Measurements from ENCODE around the gene SRD5A3. TPM values are rescaled to one million over a fixed set of nuclear protein-coding genes. Genes with fewer than 3 reads are reported as not detected.

Gene SRD5A3
- total RNA-seq, 1 experiment from 2014 or later = 26.1 TPM

DNA sequence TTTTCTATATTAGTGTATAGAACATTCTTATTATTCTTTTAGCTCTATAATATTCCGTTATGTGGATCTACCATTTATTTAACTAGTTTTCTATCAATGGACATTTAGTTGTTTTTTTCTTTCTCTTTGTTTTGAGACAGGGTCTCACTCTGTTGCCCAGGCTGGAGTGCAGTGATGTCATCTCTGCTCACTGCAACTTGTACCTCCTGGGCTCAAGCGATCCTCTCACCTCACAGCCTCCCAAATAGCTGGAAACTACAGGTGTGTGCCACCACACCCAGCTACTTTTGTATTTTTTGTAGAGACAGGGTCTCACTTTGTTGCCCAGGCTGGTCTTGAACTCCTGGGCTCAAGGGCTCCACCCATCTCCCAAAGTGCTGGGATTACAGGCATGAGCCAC is 60.5 kb downstream of the SRD5A3 start:
- no peak overlapping the region for H3K4me3 Mint-ChIP-seq (ENCODE audit: unreplicated experiment)
- H3K4me1 Mint-ChIP-seq (ENCODE audit: insufficient read depth, unreplicated experiment) = peaks cover 21% of the 10 kb centered on the region
- no peak for DNase-seq (ENCODE audit: unreplicated experiment)
- peaks cover 51% of the 10 kb centered on the region for H3K36me3 Mint-ChIP-seq (ENCODE audit: insufficient read depth, unreplicated experiment)
- no peaks in the 10 kb centered on the region for H3K9me3 Mint-ChIP-seq (ENCODE audit: unreplicated experiment)
- CTCF ChIA-PET = interaction anchor here (2.4 kb wide), 1 partner anchor 61 kb away, joined by 7 read pairs; the partner anchor contains the start of gene SRD5A3
- no TSS peak for BruUV-seq (replicated peaks)
- no peak overlapping the region for H3K27ac Mint-ChIP-seq (ENCODE audit: low read depth, unreplicated experiment)
- TF ChIP-seq CTCF (IDR thresholded peaks at IDR 0.05; ENCODE audit: unreplicated experiment) = no peak
- intact Hi-C loops (cut with micrococcal nuclease) = no loop called here
- no peaks in the 10 kb centered on the region for H3K27me3 Mint-ChIP-seq (ENCODE audit: insufficient read depth, unreplicated experiment)
- POLR2A ChIA-PET = interaction anchor here (0.6 to 3.0 kb wide), 5 partner anchors 10 to 60 kb away, joined by 3 to 17 read pairs (median 3); partner anchors contain the start of gene TMEM165

DNA sequence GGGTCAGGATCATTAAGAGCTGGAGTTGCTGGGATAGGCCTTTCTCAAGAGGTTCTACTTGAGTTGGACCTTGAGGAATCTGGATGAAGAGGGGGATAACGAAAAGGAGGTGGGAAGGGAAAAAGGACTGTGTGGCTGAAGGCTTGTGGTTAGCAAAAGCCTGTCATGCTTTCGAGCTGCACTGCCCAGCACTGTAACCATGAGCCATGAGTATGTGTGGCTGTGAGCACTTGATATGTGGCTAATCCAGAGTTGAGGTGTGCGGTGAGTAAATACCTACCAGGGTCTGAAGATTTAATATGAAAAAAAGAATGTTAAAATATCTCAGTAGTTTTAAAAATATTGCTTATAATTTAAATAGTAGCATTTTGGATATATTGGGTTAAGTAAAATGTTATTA is 61.1 kb downstream of the SRD5A3 start:
- intact Hi-C loops (cut with micrococcal nuclease) = no loop called here
- no peak for TF ChIP-seq CTCF (IDR thresholded peaks at IDR 0.05; ENCODE audit: unreplicated experiment)
- Mint-ChIP-seq H3K36me3 (ENCODE audit: insufficient read depth, unreplicated experiment) (peaks cover 51% of the 10 kb centered on the region), H3K4me1 (ENCODE audit: insufficient read depth, unreplicated experiment) (peaks cover 21% of the 10 kb centered on the region), H3K27ac (ENCODE audit: low read depth, unreplicated experiment) (no peak overlapping the region), H3K27me3 (ENCODE audit: insufficient read depth, unreplicated experiment) (no peaks in the 10 kb centered on the region), H3K4me3 (ENCODE audit: unreplicated experiment) (no peak overlapping the region), H3K9me3 (ENCODE audit: unreplicated experiment) (no peaks in the 10 kb centered on the region)
- no peak for DNase-seq (ENCODE audit: unreplicated experiment)
- POLR2A ChIA-PET = interaction anchor here (0.6 kb wide), 1 partner anchor 14 kb away, joined by 3 read pairs; no protein-coding TSS in a partner anchor
- BruUV-seq (replicated peaks) = no TSS peak
- CTCF ChIA-PET = interaction anchor here (2.4 kb wide), 1 partner anchor 62 kb away, joined by 7 read pairs; the partner anchor contains the start of gene SRD5A3

- POLR2A ChIA-PET = interaction anchor here (1.5 to 2.2 kb wide), 2 partner anchors 9 to 12 kb away, joined by 4 to 20 read pairs; no protein-coding TSS in a partner anchor
- no TSS peak for BruUV-seq (replicated peaks)
- Mint-ChIP-seq H3K27me3 (ENCODE audit: insufficient read depth, unreplicated experiment) (no peaks in the 10 kb centered on the region), H3K9me3 (ENCODE audit: unreplicated experiment) (no peaks in the 10 kb centered on the region), H3K27ac (ENCODE audit: low read depth, unreplicated experiment) (no peak overlapping the region), H3K4me3 (ENCODE audit: unreplicated experiment) (no peak overlapping the region), H3K36me3 (ENCODE audit: insufficient read depth, unreplicated experiment) (peaks cover 45% of the 10 kb centered on the region), H3K4me1 (ENCODE audit: insufficient read depth, unreplicated experiment) (peaks cover 21% of the 10 kb centered on the region)
- intact Hi-C loops (cut with micrococcal nuclease) = no loop called here
- CTCF ChIA-PET = interaction anchor here (0.9 to 2.4 kb wide), 3 partner anchors 11 to 62 kb away, joined by 3 to 7 read pairs (median 4); partner anchors contain the start of gene SRD5A3
- DNase-seq (ENCODE audit: unreplicated experiment) = no peak
- TF ChIP-seq CTCF (IDR thresholded peaks at IDR 0.05; ENCODE audit: unreplicated experiment) = no peak
These were observed 61.7 kb downstream of the SRD5A3 start for GRCh38 chr4:55407764-55408163.

GRCh38 chr4:55409468-55410171 is 63.6 kb downstream of the SRD5A3 start:
- Mint-ChIP-seq H3K4me1 (ENCODE audit: insufficient read depth, unreplicated experiment) (peaks cover 15% of the 10 kb centered on the region), H3K27ac (ENCODE audit: low read depth, unreplicated experiment) (peak overlapping the region; percentile 66), H3K36me3 (ENCODE audit: insufficient read depth, unreplicated experiment) (peaks cover 39% of the 10 kb centered on the region), H3K9me3 (ENCODE audit: unreplicated experiment) (no peaks in the 10 kb centered on the region), H3K4me3 (ENCODE audit: unreplicated experiment) (no peak overlapping the region), H3K27me3 (ENCODE audit: insufficient read depth, unreplicated experiment) (no peaks in the 10 kb centered on the region)
- ChIA-PET POLR2A (interaction anchor here (1.0 to 2.2 kb wide), 5 partner anchors 10 to 64 kb away, joined by 4 to 20 read pairs (median 6); partner anchors contain the start of gene SRD5A3), CTCF (interaction anchor here (0.6 to 2.1 kb wide), 4 partner anchors 10 to 328 kb away, joined by 3 to 9 read pairs (median 4); partner anchors contain the start of gene SRD5A3)
- no peak for DNase-seq (ENCODE audit: unreplicated experiment)
- no TSS peak for BruUV-seq (replicated peaks)
- no peak for TF ChIP-seq CTCF (IDR thresholded peaks at IDR 0.05; ENCODE audit: unreplicated experiment)
- intact Hi-C loops (cut with micrococcal nuclease) = no loop called here

Data from MCF 10A (cell line).